SK-N-SH (cell line): ENCODE data around the gene ZSWIM7.

Experiments
- CTCF ChIP-seq: fragments of 200-600 bp; sonication (generic); IDR thresholded peaks from 2 replicates; pipeline ENCODE4 v1.6.1; 2017; ENCODE audit warnings: antibody characterized with exemption, mild to moderate bottlenecking, moderate library complexity
- EZH2phosphoT487 ChIP-seq: fragments of 200-600 bp; sonication (generic); IDR thresholded peaks from 2 replicates; pipeline ENCODE4 v1.6.1; 2017; ENCODE audit warnings: low read depth, mixed run types, mild to moderate bottlenecking, antibody characterized with exemption, moderate library complexity, borderline replicate concordance
- FOSL2 ChIP-seq: IDR thresholded peaks from 2 replicates; pipeline ENCODE4 v1.4.0; 2012; ENCODE audit warnings: low read depth, mild to moderate bottlenecking, moderate library complexity, borderline replicate concordance
- FOXM1 ChIP-seq: IDR thresholded peaks from 2 replicates; pipeline ENCODE4 v1.4.0; 2012; ENCODE audit warnings: low read depth, mild to moderate bottlenecking
- POLR2AphosphoS5 ChIP-seq: IDR thresholded peaks from 2 replicates; pipeline ENCODE4 v1.6.1; 2012; ENCODE audit warnings: low read depth, low read length
- REST ChIP-seq: IDR thresholded peaks from 2 replicates; pipeline ENCODE4 v1.6.1; 2012; ENCODE audit warnings: mild to moderate bottlenecking, low read depth, low read length, moderate library complexity
- USF2 ChIP-seq: fragments of 150-350 bp; IDR thresholded peaks from 2 replicates; pipeline ENCODE4 v1.6.1; 2017; ENCODE audit warnings: antibody characterized with exemption, low read length, low read depth, borderline replicate concordance

- TF ChIP-seq POLR2AphosphoS5: no peak
- no peak for TF ChIP-seq CTCF
- no peak for TF ChIP-seq EZH2phosphoT487
- TF ChIP-seq FOSL2: no peak
- no peak for TF ChIP-seq FOXM1
- TF ChIP-seq USF2: no peak
- TF ChIP-seq REST: no peak
These were observed 64.6 kb downstream of the ZSWIM7 start for GRCh38 chr17:15934866-15935265.
